BJ (cell line): ENCODE data around the gene ZBTB20. TPM values are rescaled to one million over a fixed set of nuclear protein-coding genes. Genes with fewer than 3 reads are reported as not detected.

Experiments
- CTCF ChIA-PET: fragments of 350-600 bp; formaldehyde crosslinking; extraction: SDS; loops from one replicate; lab custom pipeline; 2021; ENCODE audit warnings: antibody characterized with exemption, inconsistent platforms; lab: Yijun Ruan, JAX
- POLR2A ChIA-PET: fragments of 300-600 bp; sonication (Branson Sonifier 250); formaldehyde crosslinking; extraction: SDS; loops from one replicate; lab custom pipeline; 2021; ENCODE audit warnings: antibody characterized with exemption; lab: Charles Lee
- DNase-seq: peaks from one replicate; pipeline ENCODE4 v3.0.0-alpha.2; 2011; ENCODE audit warnings: low read depth
- H3K27me3 ChIP-seq: 2 replicates; pipeline ENCODE4 v1.6.0; 2011; ENCODE audit warnings: low read length; ENCODE audit not compliant: control insufficient read depth, insufficient read depth
- H3K36me3 ChIP-seq: 2 replicates; pipeline ENCODE4 v1.5.1; 2011; ENCODE audit warnings: low read length; ENCODE audit not compliant: control insufficient read depth, insufficient read depth
- H3K4me3 ChIP-seq: 2 replicates; pipeline ENCODE4 v1.5.1; 2011; ENCODE audit warnings: low read depth, mild to moderate bottlenecking, control low read depth, low read length
- CTCF ChIP-seq: IDR thresholded peaks from 2 replicates; pipeline ENCODE4 v1.5.1; 2011; ENCODE audit warnings: low read depth, mild to moderate bottlenecking, control low read depth, inconsistent platforms, low read length, moderate library complexity; ENCODE audit not compliant: insufficient read depth
- polyA plus RNA-seq: library from polyadenylated mRNA; depleted of rRNA; stranded (reverse); fragments of >200 nt; gene quantifications from 2 replicates; pipeline ENCODE4 v1.2.3, GENCODE V29; 2011

Gene ZBTB20
- polyA plus RNA-seq, 1 experiment = 6.0 TPM

- DNase-seq = no peak
- ChIA-PET CTCF (no interaction called here), POLR2A (no interaction called here)
- no peaks in the 10 kb centered on the region for H3K27me3 ChIP-seq
- no peaks in the 10 kb centered on the region for H3K36me3 ChIP-seq
- H3K4me3 ChIP-seq = peak overlapping the region; percentile 23
- TF ChIP-seq CTCF = no peak
Measured at GRCh38 chr3:114746502-114746901, 400.6 kb downstream of the ZBTB20 start.

DNA sequence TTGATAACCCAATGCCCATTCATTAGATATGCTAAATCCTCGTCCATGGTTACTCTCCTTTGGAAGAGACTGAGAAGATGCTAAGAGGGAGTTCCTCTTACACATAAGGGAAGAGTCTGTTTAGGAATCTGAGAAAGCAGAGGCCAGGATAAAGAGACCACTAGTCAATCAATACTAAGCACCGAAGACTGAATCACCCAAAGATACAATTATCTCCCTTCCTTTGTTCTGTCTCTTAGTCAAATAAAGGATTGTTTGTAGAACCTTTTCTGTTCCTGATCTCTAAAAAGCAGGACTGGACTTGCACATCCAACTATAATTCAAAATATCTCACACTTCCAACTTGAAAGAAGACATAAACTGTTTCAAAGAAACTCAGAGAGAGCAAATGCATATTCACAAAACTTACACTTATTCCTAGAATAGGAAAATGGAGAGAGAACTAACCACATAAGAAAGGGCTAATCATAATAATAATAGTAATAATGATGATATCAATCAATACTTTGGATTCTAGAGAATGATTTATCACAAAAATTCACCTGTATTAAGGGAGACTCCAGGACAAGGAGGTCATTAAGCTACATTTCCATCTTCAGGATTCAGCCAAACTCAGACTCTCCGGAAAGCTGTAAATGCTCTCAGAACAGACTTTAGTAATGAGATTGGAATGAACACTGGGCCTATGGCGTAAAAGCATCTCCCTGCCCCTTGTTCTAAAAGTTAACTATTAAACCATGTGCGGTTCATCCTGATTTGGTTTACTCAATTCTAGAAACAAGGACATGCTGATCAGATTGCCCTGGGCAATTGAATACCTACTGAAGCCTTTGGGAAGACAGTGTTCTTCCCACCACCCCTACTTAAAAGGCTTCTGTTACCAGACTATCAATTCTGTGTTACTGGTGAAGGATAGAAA, 401.5 kb downstream of the ZBTB20 start:
- peak; percentile 66 for DNase-seq
- no peak for TF ChIP-seq CTCF
- no peaks in the 10 kb centered on the region for H3K27me3 ChIP-seq
- H3K4me3 ChIP-seq = no peak overlapping the region
- H3K36me3 ChIP-seq = no peaks in the 10 kb centered on the region
- ChIA-PET CTCF (no interaction called here), POLR2A (interaction anchor here (0.6 kb wide), 2 partner anchors 237 to 292 kb away, joined by 3 to 16 read pairs; no protein-coding TSS in a partner anchor)

DNA sequence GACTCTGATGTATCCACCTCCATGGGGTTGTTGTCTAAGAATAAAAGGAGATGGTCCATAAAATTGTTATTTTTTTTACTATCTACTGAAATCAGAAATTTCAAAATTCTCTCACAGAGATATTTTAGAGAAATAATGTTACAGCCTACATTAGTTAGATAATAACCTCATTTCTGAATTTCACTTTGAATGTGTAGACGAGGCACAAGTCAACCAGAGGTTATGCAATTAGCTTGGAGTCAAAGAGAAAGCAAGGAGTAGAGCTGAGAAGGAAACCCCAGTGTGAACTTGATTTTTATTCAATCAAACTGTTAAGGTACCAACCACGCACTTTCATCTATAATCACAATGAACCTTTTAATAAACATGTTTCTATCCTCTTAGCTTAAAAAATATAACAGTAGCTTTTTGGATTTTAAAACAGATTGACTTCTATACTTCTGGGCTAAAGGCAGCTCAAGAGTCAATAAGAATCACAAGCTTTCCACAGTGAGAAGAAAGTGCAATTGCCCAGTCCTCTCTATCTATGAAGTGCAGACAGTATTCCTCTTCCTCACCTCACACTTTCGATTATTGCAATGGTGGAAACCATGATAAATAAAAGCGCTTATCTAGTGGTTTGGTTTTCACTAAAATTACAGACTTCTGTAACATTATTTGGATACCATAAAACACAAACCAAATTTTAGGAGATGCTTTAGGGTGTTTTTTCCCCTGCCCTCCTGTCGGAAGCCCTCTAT, 403.2 kb downstream of the ZBTB20 start:
- TF ChIP-seq CTCF = no peak
- DNase-seq = no peak
- POLR2A ChIA-PET = no interaction called here
- Histone ChIP-seq H3K27me3 (no peaks in the 10 kb centered on the region), H3K4me3 (no peak overlapping the region), H3K36me3 (no peaks in the 10 kb centered on the region)
- CTCF ChIA-PET = interaction anchor here (0.6 to 1.5 kb wide), 4 partner anchors 18 to 591 kb away, joined by 3 read pairs; no protein-coding TSS in a partner anchor

- no peaks in the 10 kb centered on the region for H3K27me3 ChIP-seq
- H3K4me3 ChIP-seq = no peak overlapping the region
- CTCF ChIA-PET = interaction anchor here (0.7 kb wide), 1 partner anchor 269 kb away, joined by 3 read pairs; no protein-coding TSS in a partner anchor
- DNase-seq = no peak
- no peaks in the 10 kb centered on the region for H3K36me3 ChIP-seq
- POLR2A ChIA-PET = no interaction called here
- TF ChIP-seq CTCF = no peak
Measured at GRCh38 chr3:114741066-114741465, 406.0 kb downstream of the ZBTB20 start.

- Histone ChIP-seq H3K27me3 (no peaks in the 10 kb centered on the region), H3K36me3 (no peaks in the 10 kb centered on the region), H3K4me3 (no peak overlapping the region)
- DNase-seq = no peak
- ChIA-PET POLR2A (no interaction called here), CTCF (no interaction called here)
- no peak for TF ChIP-seq CTCF
Measured at GRCh38 chr3:114739627-114740026, 407.5 kb downstream of the ZBTB20 start.
